ENCODE measurements around the gene MRE11.

- no peak for TF ChIP-seq EZH2 (IDR thresholded peaks at IDR 0.05; ENCODE audit: low read length)
- peak; percentile 33 to 58 (median 39) for TF ChIP-seq CTCF (optimal IDR thresholded peaks at IDR 0.05 in 1 of 3, IDR thresholded peaks at IDR 0.05 in 1 of 3, conservative IDR thresholded peaks at IDR 0.05 in 1 of 3; ENCODE audit: extremely low read depth in 1 of 3, insufficient read depth in 2 of 3, low read length in 3 of 3)
Observed at GRCh38 chr11:94521684-94522083, 28.0 kb upstream of the MRE11 start.
